HepG2 (cell line): ENCODE measurements around the gene AXIN2. TPM values are rescaled to one million over a fixed set of nuclear protein-coding genes. Genes with fewer than 3 reads are reported as not detected.

Experiments
- DPF2 ChIP-seq: sonication (generic); formaldehyde crosslinking; IDR thresholded peaks from 2 replicates; pipeline ENCODE4 v1.4.0; 2020; ENCODE audit warnings: mild to moderate bottlenecking, low read depth, missing genetic modification reagents, borderline replicate concordance
- GATA4 ChIP-seq: sonication (generic); IDR thresholded peaks from 2 replicates; pipeline ENCODE4 v1.6.1; 2016; ENCODE audit warnings: antibody characterized with exemption, low read depth, borderline replicate concordance
- HHEX ChIP-seq: IDR thresholded peaks from 2 replicates; pipeline ENCODE4 v1.6.1; 2016; ENCODE audit warnings: control low read depth
- MAFG ChIP-seq: sonication (generic); formaldehyde crosslinking; IDR thresholded peaks from 2 replicates; pipeline ENCODE4 v1.5.1; 2020; ENCODE audit warnings: mild to moderate bottlenecking, missing genetic modification reagents
- MTA3 ChIP-seq: sonication (generic); formaldehyde crosslinking; IDR thresholded peaks from 2 replicates; pipeline ENCODE4 v1.4.0; 2020; ENCODE audit warnings: missing genetic modification reagents
- RARA ChIP-seq: IDR thresholded peaks from 2 replicates; pipeline ENCODE4 v1.6.1; 2016; ENCODE audit warnings: missing genetic modification reagents, missing compliant biosample characterization
- SRF ChIP-seq: IDR thresholded peaks from 2 replicates; pipeline ENCODE4 v1.6.1; 2011; ENCODE audit warnings: mild to moderate bottlenecking, low read depth, low read length, moderate library complexity
- TRAFD1 ChIP-seq: sonication (generic); formaldehyde crosslinking; IDR thresholded peaks from 2 replicates; pipeline ENCODE4 v1.5.1; 2020; ENCODE audit warnings: missing genetic modification reagents, mild to moderate bottlenecking, borderline replicate concordance
- ZMAT3 ChIP-seq: sonication (generic); formaldehyde crosslinking; conservative IDR thresholded peaks from 2 replicates; pipeline ENCODE4 v1.7.0; 2021; ENCODE audit warnings: missing genetic modification reagents
- ZNF672 ChIP-seq: sonication (generic); formaldehyde crosslinking; IDR thresholded peaks from 2 replicates; pipeline ENCODE4 v1.8.1; 2022; ENCODE audit warnings: missing genetic modification reagents
- ZNF792 ChIP-seq: IDR thresholded peaks from 2 replicates; pipeline ENCODE4 v1.6.1; 2016
- polyA plus RNA-seq, 8 experiments: library from polyadenylated mRNA; depleted of rRNA in 3 of 8; stranded (reverse) in 7 of 8; unstranded in 1 of 8; fragments of >200 nt; fragmentation: Illumina TruSeq in 4 of 8; extraction: Trizol in 4 of 8; gene quantifications; 2 replicates each; pipeline versions ENCODE4 v1.2.1 to v1.2.3, GENCODE V29; 2011 to 2016; ENCODE audit warnings: low read depth in 4 of 8, missing spikeins in 1 of 8, mixed read lengths in 1 of 8; ENCODE audit not compliant: insufficient read depth in 1 of 8
- total RNA-seq, 5 experiments: library from RNA; depleted of rRNA; stranded (reverse); fragments of >200 nt; fragmentation: Illumina TruSeq; extraction: Trizol; gene quantifications; 2 replicates each; pipeline ENCODE4 v1.2.3, GENCODE V29; 2016; ENCODE audit warnings: low read depth in 1 of 5
- TF ChIP-seq, protein P1 (sequence below): sonication (generic); formaldehyde crosslinking; conservative IDR thresholded peaks from 2 replicates; pipeline ENCODE4 v1.4.0; 2020; ENCODE audit warnings: mild to moderate bottlenecking, missing genetic modification reagents, moderate library complexity
- TF ChIP-seq, protein P2 (sequence below): sonication (generic); formaldehyde crosslinking; IDR thresholded peaks from 2 replicates; pipeline ENCODE4 v1.4.0; 2020; ENCODE audit warnings: missing genetic modification reagents; ENCODE audit errors: not compliant biosample characterization
- TF ChIP-seq, protein P3 (sequence below): sonication (generic); formaldehyde crosslinking; conservative IDR thresholded peaks from 2 replicates; pipeline ENCODE4 v1.4.0; 2020; ENCODE audit warnings: missing genetic modification reagents
- TF ChIP-seq, protein P4 (sequence below): sonication (generic); formaldehyde crosslinking; IDR thresholded peaks from 2 replicates; pipeline ENCODE4 v1.4.0; 2020; ENCODE audit warnings: missing genetic modification reagents, borderline replicate concordance

The AXIN2 gene
- total and polyA plus RNA-seq, 2 of the 13 experiments (the other 11 are each of a cell fraction or from before 2014, with no cell fraction given) = 58.6 to 63.4 TPM

DNA sequence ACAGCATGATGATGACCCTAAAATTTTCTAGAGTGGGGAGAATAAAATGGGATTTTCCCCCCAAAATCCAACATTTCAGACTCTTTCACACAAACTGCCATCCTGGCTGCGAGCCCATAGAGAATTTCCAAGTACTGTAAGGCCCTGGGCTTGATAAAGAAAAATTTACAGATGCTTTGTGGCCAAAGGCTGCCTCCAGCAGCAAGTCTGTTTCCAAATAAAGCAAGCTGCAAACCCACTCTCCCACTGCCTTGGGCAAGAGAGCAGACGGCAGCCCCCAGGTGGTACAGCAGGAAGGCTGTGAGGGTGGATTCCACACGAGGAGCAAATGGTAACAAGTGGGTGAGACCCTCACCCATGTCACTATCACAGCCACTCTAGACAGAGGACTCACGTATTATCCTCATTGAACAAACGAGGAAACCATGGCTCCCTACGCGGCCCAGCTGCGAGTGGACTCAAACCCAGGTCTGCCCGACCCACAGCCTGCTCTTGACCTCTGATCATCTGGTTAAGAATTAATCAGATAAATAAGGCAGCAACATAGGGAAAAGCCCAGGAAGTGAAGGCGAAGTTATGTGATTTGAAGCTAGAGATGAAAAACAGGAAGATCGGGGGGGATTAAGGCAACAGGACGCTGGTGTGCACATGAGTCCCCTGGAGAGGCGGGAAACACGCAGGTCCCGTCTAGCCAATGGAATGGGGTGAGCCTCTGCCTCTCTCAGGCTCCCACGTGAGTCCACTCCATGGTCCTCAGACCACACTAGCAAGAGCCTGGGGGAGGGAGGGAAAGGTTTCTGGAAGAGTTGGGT is 37.4 kb downstream of the AXIN2 start (continued):
- TF ChIP-seq, protein P1, sequence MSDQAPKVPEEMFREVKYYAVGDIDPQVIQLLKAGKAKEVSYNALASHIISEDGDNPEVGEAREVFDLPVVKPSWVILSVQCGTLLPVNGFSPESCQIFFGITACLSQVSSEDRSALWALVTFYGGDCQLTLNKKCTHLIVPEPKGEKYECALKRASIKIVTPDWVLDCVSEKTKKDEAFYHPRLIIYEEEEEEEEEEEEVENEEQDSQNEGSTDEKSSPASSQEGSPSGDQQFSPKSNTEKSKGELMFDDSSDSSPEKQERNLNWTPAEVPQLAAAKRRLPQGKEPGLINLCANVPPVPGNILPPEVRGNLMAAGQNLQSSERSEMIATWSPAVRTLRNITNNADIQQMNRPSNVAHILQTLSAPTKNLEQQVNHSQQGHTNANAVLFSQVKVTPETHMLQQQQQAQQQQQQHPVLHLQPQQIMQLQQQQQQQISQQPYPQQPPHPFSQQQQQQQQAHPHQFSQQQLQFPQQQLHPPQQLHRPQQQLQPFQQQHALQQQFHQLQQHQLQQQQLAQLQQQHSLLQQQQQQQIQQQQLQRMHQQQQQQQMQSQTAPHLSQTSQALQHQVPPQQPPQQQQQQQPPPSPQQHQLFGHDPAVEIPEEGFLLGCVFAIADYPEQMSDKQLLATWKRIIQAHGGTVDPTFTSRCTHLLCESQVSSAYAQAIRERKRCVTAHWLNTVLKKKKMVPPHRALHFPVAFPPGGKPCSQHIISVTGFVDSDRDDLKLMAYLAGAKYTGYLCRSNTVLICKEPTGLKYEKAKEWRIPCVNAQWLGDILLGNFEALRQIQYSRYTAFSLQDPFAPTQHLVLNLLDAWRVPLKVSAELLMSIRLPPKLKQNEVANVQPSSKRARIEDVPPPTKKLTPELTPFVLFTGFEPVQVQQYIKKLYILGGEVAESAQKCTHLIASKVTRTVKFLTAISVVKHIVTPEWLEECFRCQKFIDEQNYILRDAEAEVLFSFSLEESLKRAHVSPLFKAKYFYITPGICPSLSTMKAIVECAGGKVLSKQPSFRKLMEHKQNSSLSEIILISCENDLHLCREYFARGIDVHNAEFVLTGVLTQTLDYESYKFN (CRISPR knock-in tag) = no peak; the same call in none of the 2 replicates
- TF ChIP-seq, protein P2, sequence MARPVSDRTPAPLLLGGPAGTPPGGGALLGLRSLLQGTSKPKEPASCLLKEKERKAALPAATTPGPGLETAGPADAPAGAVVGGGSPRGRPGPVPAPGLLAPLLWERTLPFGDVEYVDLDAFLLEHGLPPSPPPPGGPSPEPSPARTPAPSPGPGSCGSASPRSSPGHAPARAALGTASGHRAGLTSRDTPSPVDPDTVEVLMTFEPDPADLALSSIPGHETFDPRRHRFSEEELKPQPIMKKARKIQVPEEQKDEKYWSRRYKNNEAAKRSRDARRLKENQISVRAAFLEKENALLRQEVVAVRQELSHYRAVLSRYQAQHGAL (CRISPR knock-in tag) = no peak
- TF ChIP-seq, protein P3, sequence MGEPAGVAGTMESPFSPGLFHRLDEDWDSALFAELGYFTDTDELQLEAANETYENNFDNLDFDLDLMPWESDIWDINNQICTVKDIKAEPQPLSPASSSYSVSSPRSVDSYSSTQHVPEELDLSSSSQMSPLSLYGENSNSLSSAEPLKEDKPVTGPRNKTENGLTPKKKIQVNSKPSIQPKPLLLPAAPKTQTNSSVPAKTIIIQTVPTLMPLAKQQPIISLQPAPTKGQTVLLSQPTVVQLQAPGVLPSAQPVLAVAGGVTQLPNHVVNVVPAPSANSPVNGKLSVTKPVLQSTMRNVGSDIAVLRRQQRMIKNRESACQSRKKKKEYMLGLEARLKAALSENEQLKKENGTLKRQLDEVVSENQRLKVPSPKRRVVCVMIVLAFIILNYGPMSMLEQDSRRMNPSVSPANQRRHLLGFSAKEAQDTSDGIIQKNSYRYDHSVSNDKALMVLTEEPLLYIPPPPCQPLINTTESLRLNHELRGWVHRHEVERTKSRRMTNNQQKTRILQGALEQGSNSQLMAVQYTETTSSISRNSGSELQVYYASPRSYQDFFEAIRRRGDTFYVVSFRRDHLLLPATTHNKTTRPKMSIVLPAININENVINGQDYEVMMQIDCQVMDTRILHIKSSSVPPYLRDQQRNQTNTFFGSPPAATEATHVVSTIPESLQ = no peak
- TF ChIP-seq MTA3 (no peak), ZNF792 (no peak), DPF2 (CRISPR knock-in tag) (peak; percentile 52; the same call in 1 of the 2 replicates), ZNF672 (CRISPR knock-in tag) (no peak), RARA (CRISPR knock-in tag) (peak; percentile 46; the same call in 1 of the 2 replicates), TRAFD1 (CRISPR knock-in tag) (no peak), MAFG (CRISPR knock-in tag) (no peak), ZMAT3 (CRISPR knock-in tag) (peak; percentile 67; the same call in 1 of the 2 replicates), HHEX (CRISPR knock-in tag) (no peak), SRF (no peak), GATA4 (no peak)
- TF ChIP-seq, protein P4, sequence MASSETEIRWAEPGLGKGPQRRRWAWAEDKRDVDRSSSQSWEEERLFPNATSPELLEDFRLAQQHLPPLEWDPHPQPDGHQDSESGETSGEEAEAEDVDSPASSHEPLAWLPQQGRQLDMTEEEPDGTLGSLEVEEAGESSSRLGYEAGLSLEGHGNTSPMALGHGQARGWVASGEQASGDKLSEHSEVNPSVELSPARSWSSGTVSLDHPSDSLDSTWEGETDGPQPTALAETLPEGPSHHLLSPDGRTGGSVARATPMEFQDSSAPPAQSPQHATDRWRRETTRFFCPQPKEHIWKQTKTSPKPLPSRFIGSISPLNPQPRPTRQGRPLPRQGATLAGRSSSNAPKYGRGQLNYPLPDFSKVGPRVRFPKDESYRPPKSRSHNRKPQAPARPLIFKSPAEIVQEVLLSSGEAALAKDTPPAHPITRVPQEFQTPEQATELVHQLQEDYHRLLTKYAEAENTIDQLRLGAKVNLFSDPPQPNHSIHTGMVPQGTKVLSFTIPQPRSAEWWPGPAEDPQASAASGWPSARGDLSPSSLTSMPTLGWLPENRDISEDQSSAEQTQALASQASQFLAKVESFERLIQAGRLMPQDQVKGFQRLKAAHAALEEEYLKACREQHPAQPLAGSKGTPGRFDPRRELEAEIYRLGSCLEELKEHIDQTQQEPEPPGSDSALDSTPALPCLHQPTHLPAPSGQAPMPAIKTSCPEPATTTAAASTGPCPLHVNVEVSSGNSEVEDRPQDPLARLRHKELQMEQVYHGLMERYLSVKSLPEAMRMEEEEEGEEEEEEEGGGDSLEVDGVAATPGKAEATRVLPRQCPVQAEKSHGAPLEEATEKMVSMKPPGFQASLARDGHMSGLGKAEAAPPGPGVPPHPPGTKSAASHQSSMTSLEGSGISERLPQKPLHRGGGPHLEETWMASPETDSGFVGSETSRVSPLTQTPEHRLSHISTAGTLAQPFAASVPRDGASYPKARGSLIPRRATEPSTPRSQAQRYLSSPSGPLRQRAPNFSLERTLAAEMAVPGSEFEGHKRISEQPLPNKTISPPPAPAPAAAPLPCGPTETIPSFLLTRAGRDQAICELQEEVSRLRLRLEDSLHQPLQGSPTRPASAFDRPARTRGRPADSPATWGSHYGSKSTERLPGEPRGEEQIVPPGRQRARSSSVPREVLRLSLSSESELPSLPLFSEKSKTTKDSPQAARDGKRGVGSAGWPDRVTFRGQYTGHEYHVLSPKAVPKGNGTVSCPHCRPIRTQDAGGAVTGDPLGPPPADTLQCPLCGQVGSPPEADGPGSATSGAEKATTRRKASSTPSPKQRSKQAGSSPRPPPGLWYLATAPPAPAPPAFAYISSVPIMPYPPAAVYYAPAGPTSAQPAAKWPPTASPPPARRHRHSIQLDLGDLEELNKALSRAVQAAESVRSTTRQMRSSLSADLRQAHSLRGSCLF = no peak
